GM12801 (cell line): Measurements from ENCODE around the gene DAGLB.

ENCODE experiments used
- TF ChIP-seq, protein P1 (sequence below): IDR thresholded peaks from one replicate; pipeline ENCODE4 v1.5.1; 2011; ENCODE audit warnings: control low read depth; ENCODE audit not compliant: insufficient read length; ENCODE audit errors: extremely low read depth

Gene DAGLB, protein sequence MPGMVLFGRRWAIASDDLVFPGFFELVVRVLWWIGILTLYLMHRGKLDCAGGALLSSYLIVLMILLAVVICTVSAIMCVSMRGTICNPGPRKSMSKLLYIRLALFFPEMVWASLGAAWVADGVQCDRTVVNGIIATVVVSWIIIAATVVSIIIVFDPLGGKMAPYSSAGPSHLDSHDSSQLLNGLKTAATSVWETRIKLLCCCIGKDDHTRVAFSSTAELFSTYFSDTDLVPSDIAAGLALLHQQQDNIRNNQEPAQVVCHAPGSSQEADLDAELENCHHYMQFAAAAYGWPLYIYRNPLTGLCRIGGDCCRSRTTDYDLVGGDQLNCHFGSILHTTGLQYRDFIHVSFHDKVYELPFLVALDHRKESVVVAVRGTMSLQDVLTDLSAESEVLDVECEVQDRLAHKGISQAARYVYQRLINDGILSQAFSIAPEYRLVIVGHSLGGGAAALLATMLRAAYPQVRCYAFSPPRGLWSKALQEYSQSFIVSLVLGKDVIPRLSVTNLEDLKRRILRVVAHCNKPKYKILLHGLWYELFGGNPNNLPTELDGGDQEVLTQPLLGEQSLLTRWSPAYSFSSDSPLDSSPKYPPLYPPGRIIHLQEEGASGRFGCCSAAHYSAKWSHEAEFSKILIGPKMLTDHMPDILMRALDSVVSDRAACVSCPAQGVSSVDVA

DNA sequence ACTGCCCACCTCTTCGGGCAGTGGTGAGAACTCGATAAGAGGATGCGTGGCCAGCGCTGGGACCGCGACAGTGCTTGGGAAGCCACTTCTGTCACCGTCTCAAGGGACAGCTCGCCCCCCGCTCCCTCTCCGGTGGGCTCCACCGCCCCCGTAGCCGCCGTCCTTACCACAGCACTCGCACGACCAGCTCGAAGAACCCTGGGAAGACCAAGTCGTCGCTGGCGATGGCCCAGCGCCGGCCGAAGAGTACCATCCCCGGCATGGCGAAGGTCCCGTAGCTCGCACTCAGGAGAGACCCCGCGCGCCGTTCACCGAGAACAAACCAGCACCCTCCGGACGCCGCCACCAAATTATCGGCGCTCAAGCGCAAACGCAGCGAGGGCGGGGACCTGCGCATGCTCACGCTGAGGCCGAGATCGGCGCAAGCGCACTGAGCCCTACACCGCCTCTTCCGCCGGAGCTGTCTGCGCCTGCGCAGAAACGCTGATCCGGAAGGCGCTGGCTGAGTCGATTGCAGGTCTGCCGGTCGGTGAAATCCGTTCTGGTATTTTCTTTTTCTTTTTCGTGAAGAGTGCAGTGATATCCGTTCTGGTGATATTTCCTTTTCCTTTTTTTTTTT lies at the start of gene DAGLB:
DAGLB (minus strand) TSS at position 374 of the 619 bp plus-strand sequence; CDS start at position 262, 112 bp downstream.
- TF ChIP-seq, protein P1, sequence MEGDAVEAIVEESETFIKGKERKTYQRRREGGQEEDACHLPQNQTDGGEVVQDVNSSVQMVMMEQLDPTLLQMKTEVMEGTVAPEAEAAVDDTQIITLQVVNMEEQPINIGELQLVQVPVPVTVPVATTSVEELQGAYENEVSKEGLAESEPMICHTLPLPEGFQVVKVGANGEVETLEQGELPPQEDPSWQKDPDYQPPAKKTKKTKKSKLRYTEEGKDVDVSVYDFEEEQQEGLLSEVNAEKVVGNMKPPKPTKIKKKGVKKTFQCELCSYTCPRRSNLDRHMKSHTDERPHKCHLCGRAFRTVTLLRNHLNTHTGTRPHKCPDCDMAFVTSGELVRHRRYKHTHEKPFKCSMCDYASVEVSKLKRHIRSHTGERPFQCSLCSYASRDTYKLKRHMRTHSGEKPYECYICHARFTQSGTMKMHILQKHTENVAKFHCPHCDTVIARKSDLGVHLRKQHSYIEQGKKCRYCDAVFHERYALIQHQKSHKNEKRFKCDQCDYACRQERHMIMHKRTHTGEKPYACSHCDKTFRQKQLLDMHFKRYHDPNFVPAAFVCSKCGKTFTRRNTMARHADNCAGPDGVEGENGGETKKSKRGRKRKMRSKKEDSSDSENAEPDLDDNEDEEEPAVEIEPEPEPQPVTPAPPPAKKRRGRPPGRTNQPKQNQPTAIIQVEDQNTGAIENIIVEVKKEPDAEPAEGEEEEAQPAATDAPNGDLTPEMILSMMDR: no peak

DNA sequence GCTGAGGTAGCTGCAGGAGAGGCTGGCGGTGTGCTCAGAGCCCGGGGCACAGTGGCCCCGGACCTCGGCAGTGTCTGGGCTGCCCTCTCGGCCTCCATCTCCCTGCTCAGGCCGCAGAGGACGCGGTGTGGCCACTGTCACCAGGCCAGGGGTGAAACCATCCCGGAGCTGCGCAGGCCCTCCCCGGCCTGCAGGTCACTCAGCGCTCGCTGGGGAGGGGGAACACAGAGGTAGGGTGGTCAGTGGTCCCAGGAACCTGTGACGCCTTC lies 49.8 kb upstream of the DAGLB start:
- TF ChIP-seq, protein P1: no peak

- TF ChIP-seq, protein P1: no peak
Observed at GRCh38 chr7:6496842-6497636, 49.3 kb upstream of the DAGLB start.

GRCh38 chr7:6495597-6496262 lies 48.0 kb upstream of the DAGLB start:
- TF ChIP-seq, protein P1: no peak

- TF ChIP-seq, protein P1: no peak
Observed at GRCh38 chr7:6494365-6494764, 46.6 kb upstream of the DAGLB start.

DNA sequence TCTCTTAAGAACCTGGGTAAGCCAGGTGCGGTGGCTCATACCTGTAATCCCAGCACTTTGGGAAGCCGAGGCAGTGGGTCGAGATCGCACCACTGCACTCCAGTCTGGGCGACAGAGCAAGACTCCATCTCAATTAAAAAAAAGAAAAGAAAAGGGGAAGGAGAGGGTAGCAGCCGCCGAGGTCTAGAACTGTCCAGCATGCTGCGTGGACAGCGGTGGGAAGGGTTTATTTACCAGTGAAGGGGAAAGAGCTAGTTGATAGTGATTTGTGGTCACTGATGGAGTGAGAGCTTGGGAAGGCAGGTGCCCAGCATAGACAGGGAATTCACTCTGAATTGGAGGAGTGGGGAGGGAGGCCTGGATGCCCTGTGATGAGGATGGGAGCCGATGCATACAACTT lies 43.4 kb upstream of the DAGLB start:
- TF ChIP-seq, protein P1: no peak
